ENCODE results near the gene ZNF454.

DNA sequence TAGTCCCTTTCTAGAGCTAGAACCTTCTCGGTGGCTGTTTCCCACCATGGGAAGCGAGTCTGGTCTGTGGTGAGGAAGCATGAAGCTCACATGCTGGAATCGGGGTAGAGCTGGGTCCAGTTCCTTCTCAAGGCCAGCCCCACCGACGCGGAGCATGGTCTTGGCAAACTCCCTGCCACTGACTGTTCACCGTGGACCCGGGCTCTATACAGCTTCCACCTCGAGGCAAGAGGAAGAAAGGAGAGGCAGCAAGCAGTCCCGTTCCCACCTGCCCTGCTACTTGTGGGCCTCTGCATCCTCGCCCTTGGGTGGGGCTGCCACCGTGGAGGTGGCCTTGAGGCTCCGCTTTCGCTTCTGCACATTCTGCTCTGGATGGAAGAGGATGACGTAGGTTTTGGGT lies 40.4 kb downstream of the ZNF454 start:
- TF ChIP-seq, protein P1, sequence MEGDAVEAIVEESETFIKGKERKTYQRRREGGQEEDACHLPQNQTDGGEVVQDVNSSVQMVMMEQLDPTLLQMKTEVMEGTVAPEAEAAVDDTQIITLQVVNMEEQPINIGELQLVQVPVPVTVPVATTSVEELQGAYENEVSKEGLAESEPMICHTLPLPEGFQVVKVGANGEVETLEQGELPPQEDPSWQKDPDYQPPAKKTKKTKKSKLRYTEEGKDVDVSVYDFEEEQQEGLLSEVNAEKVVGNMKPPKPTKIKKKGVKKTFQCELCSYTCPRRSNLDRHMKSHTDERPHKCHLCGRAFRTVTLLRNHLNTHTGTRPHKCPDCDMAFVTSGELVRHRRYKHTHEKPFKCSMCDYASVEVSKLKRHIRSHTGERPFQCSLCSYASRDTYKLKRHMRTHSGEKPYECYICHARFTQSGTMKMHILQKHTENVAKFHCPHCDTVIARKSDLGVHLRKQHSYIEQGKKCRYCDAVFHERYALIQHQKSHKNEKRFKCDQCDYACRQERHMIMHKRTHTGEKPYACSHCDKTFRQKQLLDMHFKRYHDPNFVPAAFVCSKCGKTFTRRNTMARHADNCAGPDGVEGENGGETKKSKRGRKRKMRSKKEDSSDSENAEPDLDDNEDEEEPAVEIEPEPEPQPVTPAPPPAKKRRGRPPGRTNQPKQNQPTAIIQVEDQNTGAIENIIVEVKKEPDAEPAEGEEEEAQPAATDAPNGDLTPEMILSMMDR (IDR thresholded peaks at IDR 0.05): no peak
- TF ChIP-seq POLR2A (IDR thresholded peaks at IDR 0.05): no peak

Measured in stomach (tissue), 4 donors.